HG03469 (cell line): ENCODE data around the gene ATP2A2.
A peak's percentile ranks its signal among the peaks of the same experiment; 100 is the strongest.
"Not testable (repeated sequence)": the region's sequence is repeated elsewhere in the genome, so short reads cannot be mapped to it uniquely, and the experiment has no call there.

Experiments
- ATAC-seq: cut with Tn5 transposase; IDR thresholded peaks from one replicate; pipeline ENCODE4 v1.9.1; 2021; ENCODE audit warnings: mild to moderate bottlenecking, moderate library complexity, moderate number of reproducible peaks; ENCODE audit not compliant: unreplicated experiment

The ATP2A2 gene

DNA sequence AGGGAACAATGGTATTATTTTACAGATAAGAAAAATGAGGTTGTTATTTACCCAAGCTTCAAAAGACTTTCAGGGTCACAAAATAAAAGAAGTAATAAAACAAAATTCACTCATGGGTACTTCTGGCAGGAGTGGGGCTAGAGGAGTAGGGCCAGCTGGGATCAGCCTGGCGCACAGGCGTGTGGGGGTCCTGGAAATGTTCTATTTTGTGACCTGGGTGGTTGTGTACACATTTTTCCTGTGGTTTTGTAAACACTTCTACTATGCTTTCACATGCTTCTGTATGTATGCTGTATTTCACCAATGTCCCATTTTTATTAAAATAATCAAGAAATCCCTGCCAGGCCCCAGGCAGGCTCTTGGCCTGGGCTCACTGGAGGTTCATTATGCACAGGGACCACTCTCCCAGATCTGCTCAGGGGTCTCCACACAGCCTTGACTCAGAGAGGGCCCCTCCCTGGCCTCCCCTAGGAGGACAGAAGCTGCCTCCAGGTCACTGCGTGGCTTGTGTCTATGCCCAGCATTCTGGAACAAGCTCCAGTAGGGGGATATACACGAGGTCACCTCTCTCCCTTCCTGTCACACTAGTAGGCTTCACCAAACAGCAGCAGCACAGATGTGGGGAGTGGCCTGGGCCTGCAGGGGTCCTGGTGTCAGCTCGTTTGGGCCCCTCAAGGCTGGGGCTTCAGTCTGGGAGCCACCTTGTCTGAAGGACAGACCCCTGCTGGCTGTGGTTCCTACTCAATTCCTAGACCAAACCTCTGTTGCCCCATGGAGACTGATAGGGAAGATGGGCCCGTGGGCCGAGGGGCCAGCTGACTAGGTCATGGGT, 84.7 kb downstream of the ATP2A2 start:
- no peak for ATAC-seq

GRCh38 chr12:110366321-110367142, 85.5 kb downstream of the ATP2A2 start:
- ATAC-seq, result no peak

- ATAC-seq, result no peak
Measured at GRCh38 chr12:110367181-110367864, 86.3 kb downstream of the ATP2A2 start.

DNA sequence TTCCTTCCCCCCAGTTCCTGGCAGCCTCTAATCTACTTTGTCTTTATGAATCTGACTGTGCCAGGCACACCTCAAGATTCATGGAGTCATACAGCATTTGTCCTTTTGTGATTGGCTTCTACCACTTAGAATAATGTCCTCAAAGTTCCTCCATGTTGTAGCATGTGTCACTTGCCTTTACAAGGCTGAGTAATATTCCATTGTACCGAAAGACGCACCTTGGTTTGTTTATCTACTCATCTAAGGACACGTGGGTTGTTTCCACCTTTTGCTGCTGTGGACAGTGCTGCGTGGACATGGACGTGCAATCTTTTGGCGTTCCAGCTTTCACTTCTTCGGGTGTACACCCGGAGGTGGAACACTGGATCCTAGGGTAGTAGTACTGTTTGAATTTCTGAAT, 88.9 kb downstream of the ATP2A2 start:
- no peak for ATAC-seq

DNA sequence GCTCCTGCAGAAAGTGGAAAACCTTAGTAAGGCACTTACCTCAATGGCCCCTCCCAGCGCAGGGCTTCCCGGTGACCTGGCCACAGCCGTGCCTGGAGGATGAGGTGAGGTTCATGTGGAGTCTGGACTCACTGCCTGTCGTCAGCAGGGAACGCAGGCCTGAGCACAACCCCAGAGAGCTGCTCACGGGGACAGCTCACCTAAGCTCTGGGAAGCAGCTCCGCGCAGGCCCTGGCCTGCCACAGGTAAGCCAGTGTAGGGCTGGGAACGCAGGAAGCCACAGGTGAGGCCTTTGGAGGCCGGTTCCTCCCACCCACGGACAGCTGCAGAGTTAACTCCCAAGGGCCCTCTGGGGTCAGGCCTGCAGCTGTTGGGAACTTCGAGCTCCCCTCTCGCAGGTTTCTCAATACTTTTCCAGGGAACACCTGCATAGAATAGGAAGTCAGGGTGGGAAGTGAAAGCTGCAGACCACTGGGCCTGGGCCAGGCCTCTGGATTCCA, 89.7 kb downstream of the ATP2A2 start:
- no peak for ATAC-seq

GRCh38 chr12:110371408-110372055, 90.5 kb downstream of the ATP2A2 start:
- peak; percentile 53 for ATAC-seq

DNA sequence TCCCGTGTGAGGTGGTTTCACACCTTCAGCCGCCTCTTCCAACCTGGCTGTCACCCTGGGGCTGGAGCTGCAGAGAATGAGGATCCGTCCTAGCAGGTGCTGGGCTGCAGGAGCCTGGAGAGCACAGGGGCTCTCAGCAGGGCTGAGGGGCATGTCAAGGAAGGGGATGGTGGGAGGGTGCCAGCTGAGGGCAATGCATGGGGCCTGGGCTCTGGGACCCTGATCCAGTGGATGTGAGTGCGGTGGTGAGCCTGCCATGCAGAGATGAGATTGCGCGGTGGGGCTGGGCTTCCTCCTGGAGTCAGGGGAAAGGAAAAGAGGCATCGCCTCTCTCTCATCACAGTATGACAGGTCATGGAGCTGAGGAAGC, 91.0 kb downstream of the ATP2A2 start:
- ATAC-seq, result no peak

- ATAC-seq, result no peak
Measured at GRCh38 chr12:110373025-110373424, 92.0 kb downstream of the ATP2A2 start.

DNA sequence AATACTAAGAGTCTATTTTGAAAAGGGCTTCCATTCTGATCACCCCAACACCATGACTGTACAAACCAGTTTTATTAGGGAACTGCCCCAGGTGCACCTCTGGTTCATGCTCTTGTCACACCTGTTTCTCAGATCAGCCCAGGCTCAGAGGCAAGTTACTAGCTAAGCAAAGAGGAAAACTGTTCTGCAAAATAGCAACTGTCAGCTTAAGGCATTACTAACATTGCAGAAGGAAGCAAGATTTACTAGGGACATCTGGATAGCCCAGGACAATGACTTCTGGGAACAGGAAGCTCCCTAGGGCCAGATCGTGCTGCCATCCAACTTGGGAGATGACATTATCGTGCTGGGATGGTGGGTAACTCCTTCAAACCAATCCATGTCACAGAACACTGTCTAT, 92.4 kb downstream of the ATP2A2 start:
- no peak for ATAC-seq

DNA sequence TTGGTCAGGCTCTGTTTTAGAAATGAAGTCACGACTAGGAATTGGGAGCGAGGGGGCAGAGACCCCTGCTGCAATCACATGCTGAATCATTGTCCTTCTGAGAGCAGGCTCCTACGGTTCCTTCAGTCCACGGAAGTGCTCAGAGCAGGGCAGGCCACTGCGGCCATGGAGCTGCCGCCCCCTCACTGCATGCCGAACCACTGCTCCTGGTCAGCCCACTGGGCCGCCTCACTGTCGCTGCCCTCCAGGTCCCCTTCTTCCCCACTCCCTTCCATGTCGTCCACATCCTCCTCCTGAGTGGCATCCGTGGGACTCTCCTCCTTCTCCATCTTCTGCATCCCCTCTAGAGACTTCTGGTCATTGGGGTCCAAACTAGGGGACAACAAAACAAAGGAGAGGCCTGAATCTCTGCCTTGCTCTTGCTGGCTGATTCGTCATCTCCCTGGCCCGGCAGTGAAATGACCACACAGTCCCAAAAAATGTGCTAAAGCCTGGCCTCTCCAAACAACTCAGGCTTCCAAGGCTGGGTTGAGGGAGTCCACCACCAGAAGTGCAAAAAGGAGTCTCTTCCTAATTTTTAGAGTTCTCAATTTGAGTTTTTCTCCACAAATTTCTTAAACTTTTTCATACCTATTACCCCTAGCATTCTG, 93.0 kb downstream of the ATP2A2 start:
- ATAC-seq, result no peak

- not testable (repeated sequence) for ATAC-seq
Measured at GRCh38 chr12:110378131-110378790, 97.2 kb downstream of the ATP2A2 start.

DNA sequence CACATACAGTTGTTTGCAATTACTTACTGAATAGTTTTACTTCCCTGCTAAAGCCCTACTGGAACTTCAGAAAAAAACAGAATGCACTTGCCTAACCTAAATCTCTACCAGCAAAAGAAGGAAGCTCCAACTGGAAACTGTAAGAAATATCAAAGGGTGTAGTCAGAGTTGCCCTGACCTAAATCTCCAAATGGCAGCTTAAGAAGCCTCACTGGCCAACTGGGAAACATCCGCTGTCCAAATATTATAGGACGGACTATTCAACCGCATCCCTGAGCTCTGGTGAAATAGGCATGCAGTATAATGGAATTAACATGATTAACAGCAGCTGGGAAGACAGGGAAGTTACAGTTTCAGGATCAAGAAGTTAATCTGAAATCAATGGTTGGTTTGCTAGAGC, 98.2 kb downstream of the ATP2A2 start:
- ATAC-seq, result no peak

GRCh38 chr12:110379631-110380030, 98.6 kb downstream of the ATP2A2 start:
- ATAC-seq, result no peak

- no peak for ATAC-seq
Measured at GRCh38 chr12:110382683-110383082, 101.6 kb downstream of the ATP2A2 start.
